ENCODE measurements around the gene SLC24A4. TPM values are rescaled to one million over a fixed set of nuclear protein-coding genes. Genes with fewer than 3 reads are reported as not detected.

SLC24A4 gene
- total RNA-seq, 1 donor from 2014 or later, result 0.04 TPM

GRCh38 chr14:92506231-92506630 lies 183.3 kb downstream of the SLC24A4 start:
- no peak for ATAC-seq

GRCh38 chr14:92507174-92507768 lies 184.3 kb downstream of the SLC24A4 start:
- peak; percentile 67 for ATAC-seq

- ATAC-seq, result no peak
These were observed 188.0 kb downstream of the SLC24A4 start for GRCh38 chr14:92510972-92511371.

GRCh38 chr14:92511453-92512238 lies 188.7 kb downstream of the SLC24A4 start:
- peak; percentile 44 for ATAC-seq

- no peak for ATAC-seq
These were observed 189.8 kb downstream of the SLC24A4 start for GRCh38 chr14:92512807-92513203.

- ATAC-seq, result peak; percentile 49
These were observed 190.4 kb downstream of the SLC24A4 start, which contains the start of gene RIN3 for GRCh38 chr14:92513204-92513965. Gene RIN3 (plus strand): TSS chr14:92513781. CDS start chr14:92513933, 152 bp downstream.

- ATAC-seq, result peak; percentile 30
These were observed 191.2 kb downstream of the SLC24A4 start for GRCh38 chr14:92513966-92514843.

- ATAC-seq, result no peak
These were observed 192.0 kb downstream of the SLC24A4 start for GRCh38 chr14:92514844-92515514.

GRCh38 chr14:92515546-92516343 lies 192.8 kb downstream of the SLC24A4 start:
- no peak for ATAC-seq

GRCh38 chr14:92516344-92516965 lies 193.5 kb downstream of the SLC24A4 start:
- ATAC-seq, result no peak

- no peak for ATAC-seq
These were observed 194.1 kb downstream of the SLC24A4 start for GRCh38 chr14:92516966-92517506.

- no peak for ATAC-seq
These were observed 194.8 kb downstream of the SLC24A4 start for GRCh38 chr14:92517761-92518160.

GRCh38 chr14:92519246-92520101 lies 196.5 kb downstream of the SLC24A4 start:
- ATAC-seq, result peak; percentile 11

GRCh38 chr14:92520102-92521057 lies 197.4 kb downstream of the SLC24A4 start:
- peak; percentile 5 for ATAC-seq

- no peak for ATAC-seq
These were observed 198.1 kb downstream of the SLC24A4 start for GRCh38 chr14:92521058-92521415.

GRCh38 chr14:92523752-92524151 lies 200.8 kb downstream of the SLC24A4 start:
- ATAC-seq, result no peak

GRCh38 chr14:92524602-92525185 lies 201.7 kb downstream of the SLC24A4 start:
- ATAC-seq, result no peak

Measured in esophagus mucosa (tissue), 1 donor.